Natural killer cell (primary cell): ENCODE measurements around the gene DCTD. TPM values are rescaled to one million over a fixed set of nuclear protein-coding genes. Genes with fewer than 3 reads are reported as not detected.

ENCODE experiments used
- ATAC-seq, 3 donors: fragments of 150-1000 bp in 2 of 3; fragments of 200-7000 bp in 1 of 3; cut with Tn5 transposase; 1 replicate in 1 of 3; 2 replicates in 2 of 3; pipeline ENCODE4 v1.10.0; 2021; ENCODE audit warnings: mild to moderate bottlenecking in 2 of 3, moderate library complexity in 2 of 3
- DNase-seq, 2 donors: peaks; one replicate each; pipeline versions ENCODE4 v3.0.0 to v3.0.0-alpha.2; 2013 to 2021; ENCODE audit warnings: mixed read lengths in 1 of 2
- H3K27ac ChIP-seq: one replicate; pipeline ENCODE4 v1.5.1; 2013; ENCODE audit warnings: mild to moderate bottlenecking, low read length
- H3K27me3 ChIP-seq: one replicate; pipeline ENCODE4 v1.6.1; 2013; ENCODE audit warnings: low read length; ENCODE audit not compliant: control insufficient read depth, insufficient read depth
- H3K36me3 ChIP-seq: one replicate; pipeline ENCODE4 v1.6.1; 2013; ENCODE audit warnings: low read length; ENCODE audit not compliant: control insufficient read depth, insufficient read depth
- H3K4me1 ChIP-seq: one replicate; pipeline ENCODE4 v1.6.1; 2013; ENCODE audit warnings: low read length; ENCODE audit not compliant: control insufficient read depth, insufficient read depth
- H3K4me3 ChIP-seq: one replicate; pipeline ENCODE4 v1.5.1; 2013; ENCODE audit warnings: low read length
- H3K9me3 ChIP-seq: one replicate; pipeline ENCODE4 v1.6.1; 2013; ENCODE audit warnings: low read length; ENCODE audit not compliant: control insufficient read depth, insufficient read depth
- H3K27ac Mint-ChIP-seq, 2 donors: one replicate each; pipeline ENCODE4 v1.8.0; 2022; ENCODE audit warnings: mild to moderate bottlenecking in 2 of 2, mixed read lengths in 2 of 2, moderate library complexity in 1 of 2
- H3K27me3 Mint-ChIP-seq, 2 donors: one replicate each; pipeline ENCODE4 v1.8.0; 2022; ENCODE audit warnings: low read depth in 2 of 2, mixed read lengths in 2 of 2
- H3K36me3 Mint-ChIP-seq: one replicate; pipeline ENCODE4 v1.8.0; 2022; ENCODE audit warnings: mixed read lengths
- H3K4me1 Mint-ChIP-seq, 2 donors: one replicate each; pipeline ENCODE4 v1.8.0; 2022; ENCODE audit warnings: mixed read lengths in 2 of 2
- H3K4me3 Mint-ChIP-seq: one replicate; pipeline ENCODE4 v1.8.0; 2022; ENCODE audit warnings: mild to moderate bottlenecking, moderate library complexity, mixed read lengths
- H3K9me3 Mint-ChIP-seq, 2 donors: one replicate each; pipeline ENCODE4 v1.8.0; 2022; ENCODE audit warnings: mixed read lengths in 2 of 2
- CTCF ChIP-seq: fragments of 200-600 bp; IDR thresholded peaks from one replicate; pipeline ENCODE4 v1.8.0; 2022; ENCODE audit warnings: antibody characterized with exemption
- WGBS: methylation state at CpG from one replicate; pipeline ENCODE4 v1.1.7; 2013; ENCODE audit warnings: missing lambda C conversion rate; ENCODE audit not compliant: insufficient coverage; 5-methylcytosine and 5-hydroxymethylcytosine counted together
- intact Hi-C: fragments of 100-400 bp; cut with micrococcal nuclease; formaldehyde crosslinking; loops from one replicate; pipeline ENCODE4 v1.14.2; 2022
- total RNA-seq, 4 donors: library from RNA; stranded (reverse); fragments of 120-200 nt in 1 of 4; gene quantifications; one replicate each; pipeline versions ENCODE4 v1.2.3 to v1.2.4, GENCODE V29; 2013 to 2022

Gene DCTD
- total RNA-seq, 3 donors from 2014 or later (not counting 1 experiment from before 2014, with no cell fraction given): 57.2 to 68.2 (median 68.1) TPM

DNA sequence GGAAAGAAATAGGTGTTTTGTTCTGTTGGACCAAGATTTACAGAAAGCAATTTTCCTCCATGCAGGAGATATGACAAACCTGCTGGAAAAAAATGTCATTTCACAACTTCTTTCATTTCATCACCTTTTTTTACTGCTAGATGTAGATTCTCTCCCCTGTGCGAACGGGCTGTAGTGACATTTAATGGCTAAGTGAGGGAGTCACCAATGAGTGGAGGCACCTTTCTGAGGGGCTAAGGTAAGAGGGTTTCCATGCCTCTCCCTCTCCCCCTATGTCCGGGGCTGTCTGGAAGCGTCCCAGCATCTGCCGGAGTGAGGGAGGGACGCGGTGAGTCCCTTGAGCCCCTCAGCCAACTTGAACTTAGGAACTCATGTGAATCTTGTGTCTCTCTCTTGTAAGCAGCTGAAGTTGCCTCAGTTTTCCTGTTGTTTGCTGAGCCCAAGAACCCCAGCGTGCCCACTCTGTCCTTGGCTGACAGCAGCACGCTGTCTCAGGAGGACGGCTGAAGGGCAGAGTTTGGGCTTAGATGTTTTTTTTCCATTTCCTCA, 42.3 kb downstream of the DCTD start:
- no peaks in the 10 kb centered on the region for H3K9me3 Mint-ChIP-seq
- H3K4me3 Mint-ChIP-seq: no peak overlapping the region
- no peak overlapping the region for H3K27ac ChIP-seq
- no peak for ATAC-seq
- H3K4me3 ChIP-seq: no peak overlapping the region
- H3K36me3 Mint-ChIP-seq: no peaks in the 10 kb centered on the region
- no peak overlapping the region for H3K27ac Mint-ChIP-seq
- WGBS: 91% methylated on average over 8 of the region's 10 CpGs
- intact Hi-C loops: no loop called here
- no peak for DNase-seq
- H3K36me3 ChIP-seq: no peaks in the 10 kb centered on the region
- H3K4me1 ChIP-seq: no peaks in the 10 kb centered on the region
- H3K27me3 ChIP-seq: no peaks in the 10 kb centered on the region
- no peak for TF ChIP-seq CTCF
- H3K4me1 Mint-ChIP-seq: peaks cover 5% of the 10 kb centered on the region in 2 donors
- H3K9me3 ChIP-seq: no peaks in the 10 kb centered on the region
- no peaks in the 10 kb centered on the region for H3K27me3 Mint-ChIP-seq

DNA sequence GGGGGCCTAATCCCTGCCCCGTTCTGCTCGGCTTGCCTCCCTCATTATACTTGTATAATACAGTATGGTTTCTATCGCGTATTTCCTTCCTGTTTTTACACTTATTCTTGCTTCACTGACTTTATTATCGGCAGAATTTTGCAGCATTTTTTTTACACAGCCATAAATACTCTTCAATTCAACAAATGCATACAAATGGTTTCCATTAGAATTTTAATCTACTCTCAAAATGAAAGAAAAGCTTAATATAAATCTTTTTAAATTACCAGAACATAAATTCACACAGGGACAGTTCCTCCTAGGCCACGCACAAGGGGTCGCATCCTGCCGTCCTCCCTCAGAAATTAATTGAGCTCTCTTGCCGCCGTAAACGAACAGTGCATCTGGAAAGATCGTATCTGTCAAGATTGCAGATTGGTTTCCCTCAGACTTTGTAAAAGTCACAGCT, 42.9 kb downstream of the DCTD start:
- 46% methylated on average over 12 of the region's 12 CpGs for WGBS
- no peak overlapping the region for H3K4me3 ChIP-seq
- no peaks in the 10 kb centered on the region for H3K27me3 Mint-ChIP-seq
- no peak overlapping the region for H3K27ac Mint-ChIP-seq
- no peak for TF ChIP-seq CTCF
- H3K9me3 Mint-ChIP-seq: no peaks in the 10 kb centered on the region
- no peaks in the 10 kb centered on the region for H3K36me3 Mint-ChIP-seq
- ATAC-seq: no peak
- H3K4me3 Mint-ChIP-seq: no peak overlapping the region
- H3K4me1 Mint-ChIP-seq: peaks cover 5% of the 10 kb centered on the region in 2 donors
- H3K27ac ChIP-seq: no peak overlapping the region
- no peaks in the 10 kb centered on the region for H3K9me3 ChIP-seq
- H3K27me3 ChIP-seq: no peaks in the 10 kb centered on the region
- intact Hi-C loops: no loop called here
- no peaks in the 10 kb centered on the region for H3K36me3 ChIP-seq
- H3K4me1 ChIP-seq: no peaks in the 10 kb centered on the region
- no peak for DNase-seq

DNA sequence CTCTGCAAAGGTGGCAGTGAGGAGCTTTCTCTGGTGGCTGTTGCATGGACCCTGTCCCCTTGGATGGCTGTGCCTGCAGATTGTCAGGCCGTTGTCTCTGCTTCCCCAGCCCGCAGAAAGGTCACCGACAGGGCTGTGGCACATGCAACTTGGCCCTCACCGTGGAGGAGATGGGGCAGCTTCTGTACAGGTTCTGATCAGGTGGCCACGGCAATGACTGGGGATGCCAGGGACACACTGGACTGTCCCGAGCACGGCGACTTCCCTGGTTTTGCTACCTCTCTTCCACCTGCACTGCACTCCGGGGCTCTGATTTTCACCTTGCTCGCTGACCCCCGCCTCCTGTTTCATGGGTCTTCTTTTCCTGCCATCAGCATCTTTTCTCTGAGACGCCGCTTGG, 43.5 kb downstream of the DCTD start:
- DNase-seq: no peak
- Histone ChIP-seq H3K4me1 (no peaks in the 10 kb centered on the region), H3K9me3 (no peaks in the 10 kb centered on the region), H3K27me3 (no peaks in the 10 kb centered on the region), H3K36me3 (no peaks in the 10 kb centered on the region), H3K27ac (no peak overlapping the region), H3K4me3 (no peak overlapping the region)
- 96% methylated on average over 13 of the region's 13 CpGs for WGBS
- Mint-ChIP-seq H3K27me3 (no peaks in the 10 kb centered on the region), H3K4me1 (peaks cover 5% of the 10 kb centered on the region in 2 donors), H3K9me3 (no peaks in the 10 kb centered on the region), H3K4me3 (no peak overlapping the region), H3K27ac (no peak overlapping the region), H3K36me3 (no peaks in the 10 kb centered on the region)
- intact Hi-C loops: no loop called here
- ATAC-seq: no peak
- no peak for TF ChIP-seq CTCF

DNA sequence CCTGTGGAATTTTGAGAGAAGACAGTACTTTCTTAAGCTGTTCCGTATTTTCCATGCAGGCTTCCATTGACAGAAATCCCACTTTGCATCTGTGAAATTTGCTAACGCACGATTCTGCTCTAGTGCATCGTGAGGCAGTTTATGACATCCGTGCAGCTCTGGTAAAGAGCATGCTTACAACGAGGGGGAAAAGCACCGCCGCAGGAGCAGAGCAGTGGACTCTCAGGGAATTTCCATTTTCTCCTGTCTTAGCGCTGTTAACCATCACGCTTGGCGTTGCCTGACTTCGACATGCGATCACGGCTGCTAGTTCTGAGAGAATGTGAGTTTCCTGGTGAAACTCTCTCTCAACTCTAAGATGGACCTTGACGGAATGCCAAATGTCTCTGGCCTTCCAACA, 43.9 kb downstream of the DCTD start:
- peaks cover 5% of the 10 kb centered on the region in 2 donors for H3K4me1 Mint-ChIP-seq
- 96% methylated on average over 15 of the region's 15 CpGs for WGBS
- no peaks in the 10 kb centered on the region for H3K36me3 Mint-ChIP-seq
- no peaks in the 10 kb centered on the region for H3K9me3 Mint-ChIP-seq
- ATAC-seq (no peak), DNase-seq (no peak)
- Histone ChIP-seq H3K4me1 (no peaks in the 10 kb centered on the region), H3K27ac (no peak overlapping the region), H3K36me3 (no peaks in the 10 kb centered on the region), H3K27me3 (no peaks in the 10 kb centered on the region), H3K9me3 (no peaks in the 10 kb centered on the region), H3K4me3 (no peak overlapping the region)
- intact Hi-C loops: no loop called here
- H3K4me3 Mint-ChIP-seq: no peak overlapping the region
- no peak for TF ChIP-seq CTCF
- no peaks in the 10 kb centered on the region for H3K27me3 Mint-ChIP-seq
- H3K27ac Mint-ChIP-seq: no peak overlapping the region
